Cardiac fibroblast (primary cell): Measurements from ENCODE around the gene HMGXB3.

Experiments used
- DNase-seq, 2 donors: peaks; one replicate each; pipeline versions ENCODE4 v3.0.0 to v3.0.0-alpha.2; 2010; ENCODE audit warnings: low read depth in 2 of 2
- H3K4me3 ChIP-seq, 2 donors: replicated peaks in 1 of 2; 1 replicate in 1 of 2; 2 replicates in 1 of 2; pipeline ENCODE4 v1.5.1; 2011; ENCODE audit warnings: low read depth in 2 of 2, low read length in 2 of 2, mild to moderate bottlenecking in 2 of 2, moderate library complexity in 1 of 2
- TF ChIP-seq, protein P1 (sequence below): IDR thresholded peaks from one replicate; pipeline ENCODE4 v1.5.1; 2011; ENCODE audit warnings: low read depth, mild to moderate bottlenecking, low read length, inconsistent platforms

Gene HMGXB3

DNA sequence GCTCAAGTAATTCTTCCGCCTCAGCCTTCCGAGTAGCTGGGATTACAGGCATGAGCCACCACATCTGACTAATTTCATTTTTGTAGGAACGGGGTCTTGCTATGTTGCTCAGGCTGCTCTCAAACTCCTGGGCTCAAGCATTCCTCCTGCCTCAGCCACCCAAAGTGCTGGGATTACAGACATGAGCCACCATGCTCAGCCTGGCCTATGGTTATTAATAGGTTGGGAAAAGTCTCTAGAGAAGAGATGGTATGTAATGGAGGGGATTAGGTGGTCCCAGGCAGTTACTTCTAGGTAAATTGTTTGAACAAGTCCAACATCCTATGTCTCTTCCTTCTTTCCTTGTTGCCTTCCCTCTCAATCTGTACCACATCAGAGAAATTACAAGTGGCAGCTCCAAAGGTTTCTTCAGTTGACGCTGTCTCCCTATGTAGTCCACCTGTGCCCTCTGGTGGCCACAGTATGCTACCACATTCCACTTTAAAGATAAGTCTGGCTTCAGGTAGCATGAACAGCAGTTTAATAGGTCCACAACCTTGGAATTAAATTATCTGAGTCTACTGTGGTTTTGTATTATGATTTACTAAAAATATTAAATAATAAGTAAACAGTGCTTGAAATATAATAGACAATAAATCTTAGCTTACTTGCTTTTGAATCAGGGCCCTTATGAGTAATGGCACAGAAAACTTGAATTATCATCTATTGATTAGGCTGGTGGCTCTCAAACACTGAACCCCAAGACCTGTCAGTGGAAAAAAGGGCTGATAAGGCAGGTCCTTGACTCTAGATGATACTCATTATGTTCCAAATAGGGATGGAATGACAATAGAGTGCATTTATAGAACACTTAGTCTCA is 9.8 kb upstream of the HMGXB3 start:
- peak; percentile 83 to 85 for DNase-seq
- no peak overlapping the region for H3K4me3 ChIP-seq
- TF ChIP-seq, protein P1, sequence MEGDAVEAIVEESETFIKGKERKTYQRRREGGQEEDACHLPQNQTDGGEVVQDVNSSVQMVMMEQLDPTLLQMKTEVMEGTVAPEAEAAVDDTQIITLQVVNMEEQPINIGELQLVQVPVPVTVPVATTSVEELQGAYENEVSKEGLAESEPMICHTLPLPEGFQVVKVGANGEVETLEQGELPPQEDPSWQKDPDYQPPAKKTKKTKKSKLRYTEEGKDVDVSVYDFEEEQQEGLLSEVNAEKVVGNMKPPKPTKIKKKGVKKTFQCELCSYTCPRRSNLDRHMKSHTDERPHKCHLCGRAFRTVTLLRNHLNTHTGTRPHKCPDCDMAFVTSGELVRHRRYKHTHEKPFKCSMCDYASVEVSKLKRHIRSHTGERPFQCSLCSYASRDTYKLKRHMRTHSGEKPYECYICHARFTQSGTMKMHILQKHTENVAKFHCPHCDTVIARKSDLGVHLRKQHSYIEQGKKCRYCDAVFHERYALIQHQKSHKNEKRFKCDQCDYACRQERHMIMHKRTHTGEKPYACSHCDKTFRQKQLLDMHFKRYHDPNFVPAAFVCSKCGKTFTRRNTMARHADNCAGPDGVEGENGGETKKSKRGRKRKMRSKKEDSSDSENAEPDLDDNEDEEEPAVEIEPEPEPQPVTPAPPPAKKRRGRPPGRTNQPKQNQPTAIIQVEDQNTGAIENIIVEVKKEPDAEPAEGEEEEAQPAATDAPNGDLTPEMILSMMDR, result peak; percentile 91

DNA sequence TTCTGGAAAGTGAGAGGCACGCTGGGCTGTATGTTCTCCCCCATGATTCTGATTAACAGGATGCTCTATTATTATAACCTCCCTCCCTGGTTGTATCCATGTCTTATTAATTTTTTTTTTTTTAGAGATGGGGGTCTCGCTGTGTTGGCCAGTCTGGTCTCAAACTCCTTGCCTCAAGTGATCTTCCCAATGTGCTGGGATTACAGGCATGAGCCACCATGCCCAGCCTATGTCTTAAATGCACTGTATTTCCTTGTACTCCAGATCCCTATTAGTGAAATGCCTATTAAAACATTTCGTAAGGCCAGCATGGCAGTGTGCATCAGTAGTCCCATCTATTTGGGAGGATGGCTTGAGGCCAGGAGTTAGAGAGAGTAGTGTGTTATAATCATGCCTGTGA is 7.1 kb upstream of the HMGXB3 start:
- TF ChIP-seq, protein P1, result no peak
- DNase-seq, result no peak
- no peak overlapping the region for H3K4me3 ChIP-seq

DNA sequence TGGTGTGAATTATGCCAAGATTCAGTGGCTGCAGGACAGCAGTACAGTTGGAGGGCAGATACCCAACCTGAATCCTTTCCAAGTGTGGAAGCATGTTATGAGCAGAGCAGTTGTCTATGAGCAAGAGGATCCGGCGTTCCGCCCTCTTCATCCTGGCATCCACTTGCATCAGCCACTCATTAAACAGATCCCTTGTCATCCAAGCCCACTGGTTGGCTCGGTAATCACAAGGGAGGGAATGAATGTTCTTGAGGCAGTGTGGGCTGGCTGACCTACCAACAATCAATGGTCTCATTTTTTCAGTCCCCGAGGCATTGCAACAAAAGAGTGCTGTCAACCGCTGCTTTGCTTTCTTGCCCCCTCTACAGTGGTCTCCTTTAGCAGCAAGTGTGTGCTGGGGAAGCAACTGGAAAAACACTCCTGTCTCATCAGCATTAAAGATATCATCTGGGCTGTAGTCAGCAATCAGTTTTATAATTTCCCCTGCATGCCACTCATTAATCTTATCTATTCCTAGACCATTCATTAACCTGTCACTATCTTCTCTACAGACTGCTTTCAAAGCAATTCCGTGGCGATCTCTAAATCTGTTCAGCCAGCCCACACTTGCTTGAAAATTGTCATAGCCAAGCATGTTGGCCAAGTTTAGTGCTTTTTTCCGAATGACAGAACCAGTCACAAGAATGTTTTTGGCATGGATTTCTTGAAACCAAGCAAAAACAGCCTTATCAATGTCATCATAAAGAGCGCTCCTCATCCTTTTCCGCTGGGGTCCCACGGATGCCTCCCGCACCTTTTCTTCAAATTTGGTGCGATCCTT is 4.9 kb upstream of the HMGXB3 start:
- no peak for DNase-seq
- no peak overlapping the region for H3K4me3 ChIP-seq
- TF ChIP-seq, protein P1, result no peak

DNA sequence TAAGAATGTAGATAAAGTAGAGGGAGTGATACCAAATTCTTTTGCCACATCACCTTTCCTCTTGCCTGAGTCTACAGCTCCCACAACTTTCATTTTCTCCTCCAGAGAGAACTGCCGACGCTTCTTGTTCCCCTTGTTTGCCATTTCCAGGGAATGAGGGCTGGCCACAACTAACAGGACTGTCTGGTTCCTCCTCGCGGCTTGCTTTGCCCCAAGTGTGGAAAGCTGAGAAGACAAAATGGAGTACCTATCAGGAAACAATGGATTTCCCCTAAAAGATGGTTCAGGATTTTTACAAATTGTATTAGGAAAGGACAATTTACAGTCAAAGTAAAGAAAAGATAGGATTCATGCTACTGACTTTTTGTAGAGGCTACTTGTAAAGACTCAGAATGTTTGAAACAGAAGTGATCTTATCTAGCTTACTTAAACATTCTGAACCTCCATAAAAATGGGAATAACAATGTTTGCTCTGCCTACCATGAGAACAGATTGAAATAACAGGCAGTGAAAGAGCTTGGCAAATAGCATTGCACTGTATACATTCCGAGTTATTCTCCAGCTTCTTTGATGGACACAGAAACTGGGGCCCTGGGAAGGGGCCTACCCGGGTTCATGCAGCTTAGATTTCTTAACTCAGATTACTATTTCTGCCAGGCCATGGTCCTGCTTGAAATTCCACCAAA is 4.2 kb upstream of the HMGXB3 start:
- TF ChIP-seq, protein P1, result no peak
- DNase-seq, result no peak
- no peak overlapping the region for H3K4me3 ChIP-seq

DNA sequence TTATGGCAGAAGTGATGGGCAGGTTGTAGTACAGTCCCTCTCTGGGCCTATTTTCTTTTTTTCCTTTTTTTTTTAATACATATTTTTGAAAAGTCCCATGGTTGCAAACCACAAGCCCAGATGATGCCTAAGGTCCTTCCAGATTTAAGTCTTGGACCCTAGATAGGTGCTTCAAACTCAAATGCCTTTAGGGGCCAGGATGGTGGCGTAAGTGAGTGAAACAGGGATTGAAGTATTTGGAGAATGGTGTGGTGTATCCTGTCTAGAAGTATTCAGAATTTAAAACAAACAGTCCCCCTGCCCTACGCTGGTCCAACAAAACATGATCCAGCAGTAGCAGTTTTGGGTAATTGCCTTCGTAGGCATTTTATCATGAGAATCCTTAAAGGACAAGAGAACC is 2.3 kb upstream of the HMGXB3 start:
- H3K4me3 ChIP-seq, result no peak overlapping the region
- no peak for DNase-seq
- TF ChIP-seq, protein P1, result no peak

DNA sequence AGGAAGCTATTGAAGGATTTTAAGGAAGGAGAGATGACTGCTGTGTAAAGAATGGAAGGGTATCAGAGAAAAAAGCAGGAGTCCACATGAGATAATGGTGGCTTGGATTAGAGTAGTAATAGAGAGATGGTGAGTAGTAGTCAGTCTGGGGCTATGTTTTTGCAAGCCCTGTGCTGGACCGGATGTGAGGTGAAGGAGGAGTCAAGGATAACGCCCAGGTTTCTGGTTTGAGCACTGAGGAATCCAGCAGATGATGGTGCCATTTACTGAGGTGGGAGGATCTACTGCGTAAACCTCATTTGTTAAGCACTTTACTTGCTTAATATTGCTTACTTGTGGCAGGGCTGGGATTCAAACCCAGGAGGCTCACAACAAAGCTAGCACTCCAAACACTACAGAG is 1.2 kb upstream of the HMGXB3 start:
- H3K4me3 ChIP-seq, result peak overlapping the region; percentile 74 to 96
- TF ChIP-seq, protein P1, result no peak
- no peak for DNase-seq
